Hematopoietic multipotent progenitor cell treated with erythropoietin and hydrocortisone succinate and interleukin-3 and kit ligand, for 17 days (in vitro differentiated cells): Measurements from ENCODE around the gene GPR137C.
"Not testable (repeated sequence)": the region's sequence is repeated elsewhere in the genome, so short reads cannot be mapped to it uniquely, and the experiment has no call there.

ENCODE experiments used
- DNase-seq: peaks from one replicate; pipeline ENCODE4 v3.0.0-alpha.2; 2015; ENCODE audit warnings: low spot score

GPR137C gene

GRCh38 chr14:52568454-52568853 is 15.8 kb downstream of the GPR137C start:
- not testable (repeated sequence) for DNase-seq

DNA sequence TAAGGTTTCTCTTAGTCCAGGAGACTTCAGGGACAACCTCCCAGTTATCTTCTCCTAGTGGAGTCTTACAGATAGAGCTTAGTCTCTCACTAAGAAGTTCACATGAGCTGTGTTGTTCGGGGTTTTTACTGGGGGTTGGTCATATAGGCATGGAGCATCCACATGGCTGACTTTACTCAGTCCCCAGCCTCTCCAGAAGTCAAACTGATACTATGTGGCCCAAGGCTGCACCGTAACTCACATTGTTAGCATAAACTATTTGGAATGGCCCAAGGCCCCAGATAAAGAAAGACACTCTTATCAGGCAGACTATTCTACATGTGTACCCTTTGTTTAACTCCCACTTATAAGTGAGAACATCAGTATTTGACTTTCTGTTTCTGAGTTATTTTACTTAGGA is 23.2 kb downstream of the GPR137C start:
- no peak for DNase-seq

GRCh38 chr14:52583544-52583943 is 30.9 kb downstream of the GPR137C start:
- DNase-seq = no peak

DNA sequence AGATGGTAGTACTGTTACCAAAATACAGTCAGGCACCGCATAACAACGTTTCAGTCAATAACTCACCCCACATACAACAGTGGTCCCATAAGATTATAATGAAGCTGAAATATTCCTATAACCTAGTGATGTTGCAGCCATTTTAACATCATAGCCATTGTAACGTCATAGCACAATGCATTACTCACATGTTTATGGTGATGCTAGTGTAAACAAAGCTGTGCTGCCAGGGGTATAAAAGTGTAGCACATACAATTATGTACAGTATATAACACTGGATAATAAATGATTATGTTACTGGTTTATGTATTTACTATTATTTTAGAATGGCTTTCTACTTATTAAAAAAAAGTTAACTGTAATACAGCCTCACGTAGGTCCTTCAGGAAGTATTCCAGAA is 37.0 kb downstream of the GPR137C start:
- DNase-seq = no peak

GRCh38 chr14:52590318-52590717 is 37.7 kb downstream of the GPR137C start:
- no peak for DNase-seq

- no peak for DNase-seq
These were observed 43.7 kb downstream of the GPR137C start for GRCh38 chr14:52596320-52596719.

DNA sequence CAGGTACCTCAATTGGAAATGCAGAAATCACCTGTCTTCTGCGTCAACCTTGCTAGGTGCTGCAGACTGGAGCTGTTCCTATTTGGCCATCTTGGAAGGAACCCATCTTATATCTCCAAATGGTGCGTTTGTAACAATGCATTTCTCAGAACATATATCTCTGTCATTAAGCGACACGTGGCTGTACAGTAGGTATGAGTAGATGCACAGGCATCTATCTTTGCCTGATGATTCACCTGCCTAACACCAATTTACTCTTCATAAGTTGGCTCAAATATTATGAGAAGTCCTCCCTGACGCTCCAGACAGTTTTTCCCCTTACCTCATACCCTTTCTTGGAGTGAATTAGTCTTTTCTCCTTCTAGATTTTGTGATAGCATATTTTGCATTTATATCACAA is 44.2 kb downstream of the GPR137C start:
- DNase-seq = no peak

DNA sequence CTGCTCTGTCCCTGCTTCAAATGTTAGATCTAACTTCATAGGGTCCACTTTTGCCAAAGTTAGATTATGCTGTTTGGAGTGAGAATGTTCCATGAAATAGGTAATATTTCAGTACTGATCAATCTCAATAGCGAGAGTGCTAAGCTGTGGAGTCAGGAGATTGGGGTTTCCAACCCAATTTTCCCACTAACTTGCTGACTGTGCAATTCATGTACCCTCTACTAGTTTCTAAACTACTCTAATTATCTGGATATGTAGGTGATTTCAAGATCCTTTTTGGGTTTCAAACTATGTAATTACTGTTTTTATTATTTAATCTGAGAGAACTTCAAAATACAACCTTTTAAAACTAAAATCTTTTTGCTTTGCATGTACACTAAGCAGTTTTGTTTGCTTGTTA is 45.9 kb downstream of the GPR137C start:
- no peak for DNase-seq

GRCh38 chr14:52599974-52600373 is 47.3 kb downstream of the GPR137C start:
- no peak for DNase-seq

- no peak for DNase-seq
These were observed 49.5 kb downstream of the GPR137C start for GRCh38 chr14:52602131-52602530.

DNA sequence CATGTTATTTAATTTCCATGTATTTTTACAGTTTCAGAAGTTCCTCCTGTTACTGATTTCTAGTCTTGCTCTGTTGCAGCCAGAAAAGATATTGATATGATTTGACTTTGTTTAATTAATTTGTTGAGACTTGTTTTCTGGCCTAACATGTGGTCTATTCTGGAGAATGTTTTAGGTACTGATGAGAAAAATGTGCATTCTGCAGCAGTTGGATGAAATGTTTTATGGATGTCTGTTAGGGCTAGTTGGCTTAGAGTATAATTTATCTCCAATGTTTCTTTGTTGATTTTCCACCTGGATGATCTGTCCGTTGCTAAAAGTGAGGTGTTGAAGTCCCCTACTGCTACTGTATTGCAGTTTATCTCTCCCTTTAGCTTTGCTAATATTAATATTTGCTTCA is 54.4 kb downstream of the GPR137C start:
- DNase-seq = no peak

- no peak for DNase-seq
These were observed 56.9 kb downstream of the GPR137C start for GRCh38 chr14:52609445-52610044.

DNA sequence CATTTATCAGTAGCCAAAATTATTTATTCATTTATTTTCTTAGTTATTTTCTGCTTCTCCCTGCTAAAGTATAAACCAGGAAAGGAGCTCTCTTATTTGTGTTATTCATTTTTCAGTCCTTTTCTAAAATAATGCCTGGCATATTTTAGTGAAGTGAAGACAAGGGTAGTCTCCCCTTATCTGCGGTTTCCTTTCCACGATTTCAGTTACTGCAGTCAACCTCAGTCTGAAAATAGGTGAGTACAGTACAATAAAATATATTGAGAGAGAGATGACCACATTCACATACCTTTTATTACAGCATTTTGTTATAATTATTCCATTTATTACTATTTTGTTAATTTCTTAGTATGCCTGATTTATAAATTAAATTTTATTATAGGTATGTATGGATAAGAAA is 57.6 kb downstream of the GPR137C start:
- no peak for DNase-seq

DNA sequence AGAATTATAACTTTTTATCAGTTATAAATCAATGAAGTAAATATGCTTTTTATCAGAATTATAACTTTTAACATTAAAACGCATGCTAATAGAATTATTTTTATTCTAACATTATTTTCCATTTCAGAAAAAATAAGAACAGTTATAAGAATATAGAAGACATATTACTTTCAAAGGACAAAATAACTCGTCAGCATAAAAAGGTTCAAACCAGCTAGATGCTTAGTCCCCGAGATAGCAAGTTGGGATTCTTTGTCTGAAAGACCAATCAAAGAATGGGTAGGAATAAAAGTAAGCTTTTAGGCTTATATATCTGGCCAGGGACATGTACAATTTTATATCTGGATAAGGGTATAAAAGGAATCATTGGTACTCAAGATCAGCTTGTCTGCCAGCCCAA is 66.0 kb downstream of the GPR137C start:
- DNase-seq = no peak

DNA sequence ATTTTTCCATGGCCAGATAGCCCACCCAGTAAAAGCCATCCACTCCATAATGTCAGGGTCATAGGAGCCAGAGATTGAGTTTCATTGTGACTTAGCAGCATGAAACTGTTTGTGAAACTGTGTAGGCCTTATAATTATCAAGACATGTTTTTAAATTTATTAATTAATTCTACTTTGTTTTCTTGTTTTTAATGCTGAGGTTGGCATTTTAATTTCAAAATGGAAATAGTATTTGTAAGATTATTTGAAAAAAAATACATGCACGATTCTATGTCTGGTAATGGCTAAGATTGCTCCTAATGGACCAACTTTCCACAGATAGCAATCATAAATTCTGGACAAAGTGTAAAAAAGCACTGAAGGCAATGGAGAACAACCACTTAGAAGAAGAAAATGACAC is 67.1 kb downstream of the GPR137C start:
- no peak for DNase-seq

- no peak for DNase-seq
These were observed 87.5 kb downstream of the GPR137C start for GRCh38 chr14:52640137-52640536.

DNA sequence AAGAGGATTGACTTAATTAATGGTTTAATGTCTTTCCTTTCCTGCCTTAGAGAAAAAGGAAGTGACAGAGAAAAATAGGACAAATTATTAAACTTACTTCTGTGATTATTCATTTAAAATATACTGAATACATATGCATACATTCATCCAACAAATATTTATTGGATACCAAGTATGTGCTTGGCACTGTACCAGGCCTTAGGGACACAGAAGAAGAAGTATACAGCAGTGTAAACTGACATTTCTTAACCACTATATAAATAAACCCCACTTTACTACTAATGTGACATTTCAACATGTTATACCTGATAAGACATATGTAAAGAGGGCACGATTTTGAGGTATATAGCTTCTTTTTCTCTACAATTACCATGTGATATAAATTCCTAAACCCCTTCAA is 89.1 kb downstream of the GPR137C start:
- no peak for DNase-seq

DNA sequence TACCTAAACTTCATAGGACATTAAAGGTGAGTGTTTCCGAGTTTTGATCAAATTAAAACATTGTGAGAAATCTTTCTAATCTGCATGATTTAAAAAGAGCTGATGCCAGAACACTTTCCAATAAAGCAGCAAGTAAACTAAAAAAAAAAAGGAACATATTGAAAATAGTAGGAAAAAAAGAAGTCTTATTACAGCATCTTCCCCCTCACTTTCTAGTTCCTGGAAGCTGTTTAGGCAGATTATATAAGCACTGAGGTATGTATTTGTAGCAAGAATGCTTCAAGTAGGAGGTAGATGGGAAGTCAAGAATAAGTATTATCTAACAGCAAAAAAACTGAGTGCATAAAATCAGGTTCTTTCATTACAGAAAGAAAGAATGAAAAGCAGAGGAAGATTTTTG is 96.9 kb downstream of the GPR137C start:
- no peak for DNase-seq

DNA sequence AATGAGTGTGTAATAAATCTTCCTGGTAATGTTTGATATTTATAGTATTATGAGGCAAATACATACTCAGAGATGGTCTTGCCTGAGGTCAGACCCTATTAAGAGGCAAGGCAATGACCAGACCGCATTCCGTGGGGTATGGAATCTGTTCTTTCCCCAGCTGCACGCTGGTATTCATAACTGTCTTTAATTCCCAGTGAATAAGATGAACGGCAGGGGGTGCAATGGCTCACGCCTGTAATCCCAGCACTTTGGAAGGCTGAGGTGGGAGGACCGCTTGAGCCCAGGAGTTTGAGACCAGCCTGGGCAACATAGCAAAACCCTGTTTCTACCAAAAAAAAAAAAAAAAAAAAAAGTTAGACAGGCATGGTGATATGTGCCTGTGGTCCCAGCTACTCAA is 98.1 kb downstream of the GPR137C start:
- no peak for DNase-seq

- DNase-seq = no peak
These were observed 104.3 kb downstream of the GPR137C start for GRCh38 chr14:52656905-52657304.

DNA sequence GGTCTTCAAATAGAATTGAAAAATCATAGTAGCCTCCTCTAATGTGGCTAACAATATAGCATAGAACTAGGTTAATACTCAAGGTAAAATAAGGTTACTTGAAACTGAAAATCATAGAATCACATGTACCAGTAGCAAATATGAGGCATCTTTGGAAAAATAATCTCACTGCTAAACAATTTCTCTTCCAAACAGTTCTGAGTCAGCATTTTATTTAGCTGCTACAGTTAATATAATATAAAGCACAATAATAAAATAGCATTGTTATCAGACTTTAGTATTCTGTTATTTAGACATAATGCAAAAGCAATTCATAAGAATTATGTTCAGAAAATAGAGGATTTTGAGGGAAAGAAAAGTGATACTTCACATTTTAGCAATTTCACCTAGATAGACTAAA is 107.7 kb downstream of the GPR137C start:
- no peak for DNase-seq

DNA sequence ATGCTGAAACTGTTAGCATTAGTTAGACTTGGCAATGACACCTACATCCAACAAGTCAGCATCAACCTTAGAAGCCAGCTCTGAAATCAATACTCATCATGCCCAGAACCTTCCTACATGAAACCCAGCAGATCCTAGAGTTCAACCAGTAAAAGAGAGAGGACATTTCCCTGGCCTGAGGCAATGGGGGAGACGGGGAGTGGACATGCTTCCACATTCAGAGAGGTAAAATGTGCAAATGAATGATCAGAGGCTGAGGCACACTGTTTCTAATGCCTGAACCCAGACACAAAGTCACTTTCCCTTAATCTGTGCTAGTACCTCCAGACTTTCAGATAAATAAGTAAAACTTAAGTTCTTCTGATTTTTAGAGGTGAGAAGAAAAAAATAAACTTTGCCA is 108.2 kb downstream of the GPR137C start:
- DNase-seq = no peak

DNA sequence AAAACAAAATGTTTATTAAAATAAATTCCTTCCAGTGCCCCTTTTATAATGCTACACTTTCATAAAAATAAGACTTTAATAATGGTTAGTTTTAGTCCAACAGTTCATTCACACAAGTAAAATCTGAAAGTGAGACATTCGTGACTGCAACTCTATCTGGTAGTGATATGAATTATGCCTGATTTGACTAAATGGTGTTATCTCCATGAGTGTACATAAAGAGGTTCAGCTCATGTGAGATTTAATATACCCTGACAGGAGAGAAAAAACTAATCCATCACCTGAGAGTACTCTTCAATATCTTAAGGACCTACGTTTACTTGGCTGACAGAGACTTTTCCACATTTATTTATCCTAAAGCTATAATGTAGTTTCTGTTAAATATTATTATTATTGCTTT is 108.7 kb downstream of the GPR137C start:
- DNase-seq = no peak

DNA sequence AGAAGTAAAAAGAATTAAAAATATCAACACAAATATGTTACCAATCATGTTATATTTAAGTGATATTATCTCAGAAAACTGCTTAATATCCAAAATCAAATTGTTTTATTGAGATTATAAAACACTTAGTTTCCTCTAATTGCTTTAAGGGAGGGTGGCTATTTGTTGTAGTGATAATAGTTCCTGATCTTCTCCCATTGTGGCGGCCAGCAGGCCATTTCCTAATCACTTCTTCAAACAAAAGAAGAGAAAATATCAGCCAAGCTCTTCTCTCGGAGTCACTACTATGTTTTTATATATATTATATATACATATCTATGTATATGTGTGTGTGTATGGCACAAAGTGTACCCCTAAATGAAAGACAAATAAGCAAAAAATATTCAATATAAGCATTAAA is 111.2 kb downstream of the GPR137C start:
- DNase-seq = no peak

DNA sequence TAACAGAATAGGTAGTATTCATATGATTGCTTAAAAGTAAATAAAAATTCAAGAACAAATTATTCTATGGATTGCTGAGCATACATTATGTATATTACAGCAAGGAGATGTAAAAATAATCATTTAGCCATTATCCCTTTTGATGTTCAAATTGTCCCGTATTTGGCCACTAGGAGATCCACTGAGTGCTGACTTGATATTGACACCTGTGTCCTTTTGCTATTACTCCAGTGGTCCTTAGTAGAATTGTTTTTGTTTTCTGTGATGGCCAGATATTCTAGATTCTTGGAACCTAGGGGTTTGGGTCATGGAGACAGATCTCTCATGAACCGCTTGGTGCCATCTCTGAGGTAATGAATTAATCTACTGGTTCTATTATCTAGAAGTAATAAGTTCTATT is 126.0 kb downstream of the GPR137C start:
- no peak for DNase-seq
